ENCODE results near the gene NDE1. TPM values are rescaled to one million over a fixed set of nuclear protein-coding genes. Genes with fewer than 3 reads are reported as not detected.

NDE1 gene
- polyA plus RNA-seq, 1 donor (not counting 4 experiments of a cell fraction or from before 2014, with no cell fraction given): 37.8 TPM

- no peak overlapping the region for H3K27ac ChIP-seq (ENCODE audit: control insufficient read depth, insufficient read depth, low read length)
- no peak overlapping the region for H3K9ac ChIP-seq (ENCODE audit: control insufficient read depth, extremely low read depth, insufficient read depth, low read length)
- no peaks in the 10 kb centered on the region for H4K20me1 ChIP-seq (ENCODE audit: control insufficient read depth, extremely low read depth, insufficient read depth, low read length)
- peaks cover 3 to 25% of the 10 kb centered on the region in 2 experiments for H3K36me3 ChIP-seq (ENCODE audit: control insufficient read depth in 2 of 2, extremely low read depth in 1 of 2, insufficient read depth in 2 of 2, low read length in 2 of 2)
- TF ChIP-seq CTCF (optimal IDR thresholded peaks at IDR 0.05 in 1 of 3, IDR thresholded peaks at IDR 0.05 in 1 of 3, conservative IDR thresholded peaks at IDR 0.05 in 1 of 3; ENCODE audit: extremely low read depth in 1 of 3, insufficient read depth in 2 of 3, low read length in 3 of 3): no peak
- peaks cover 5% of the 10 kb centered on the region for H3K9me1 ChIP-seq (ENCODE audit: control insufficient read depth, extremely low read depth, insufficient read depth, low read length)
- dilution Hi-C loops (cut with MboI; ENCODE audit: extremely low pct_ligation_motif_present, low sequenced_read_pairs): no loop called here
- no peak overlapping the region for H3K4me2 ChIP-seq (ENCODE audit: control insufficient read depth, extremely low read depth, insufficient read depth, low read depth, low read length)
- no peaks in the 10 kb centered on the region for H3K9me3 ChIP-seq (ENCODE audit: control insufficient read depth, low read depth, low read length)
- DNase-seq (ENCODE audit: low read depth, low spot score): no peak
- no peaks in the 10 kb centered on the region for H3K79me2 ChIP-seq (ENCODE audit: control insufficient read depth, insufficient read depth, low read length)
- no peak overlapping the region for H3K4me3 ChIP-seq (ENCODE audit: control insufficient read depth in 2 of 3, extremely low read depth in 1 of 3, insufficient read depth in 2 of 3, low read depth in 1 of 3, low read length in 3 of 3)
- no peak overlapping the region for H2AFZ ChIP-seq (ENCODE audit: control insufficient read depth, low read length)
- no peak for FAIRE-seq
- H3K27me3 ChIP-seq (ENCODE audit: control insufficient read depth, extremely low read depth, insufficient read depth, low read length): no peaks in the 10 kb centered on the region
- no peaks in the 10 kb centered on the region for H3K4me1 ChIP-seq (ENCODE audit: control insufficient read depth, extremely low read depth, insufficient read depth, low read length)
These were observed 65.2 kb downstream of the NDE1 start for GRCh38 chr16:15715221-15715620.

GRCh38 chr16:15716694-15717447 lies 66.8 kb downstream of the NDE1 start:
- TF ChIP-seq CTCF (optimal IDR thresholded peaks at IDR 0.05 in 1 of 3, IDR thresholded peaks at IDR 0.05 in 1 of 3, conservative IDR thresholded peaks at IDR 0.05 in 1 of 3; ENCODE audit: extremely low read depth in 1 of 3, insufficient read depth in 2 of 3, low read length in 3 of 3) (no peak), EZH2 (IDR thresholded peaks at IDR 0.05; ENCODE audit: low read length) (no peak)
- Histone ChIP-seq H3K36me3 (ENCODE audit: control insufficient read depth in 2 of 2, extremely low read depth in 1 of 2, insufficient read depth in 2 of 2, low read length in 2 of 2) (peaks cover 10 to 33% of the 10 kb centered on the region in 2 experiments), H3K9ac (ENCODE audit: control insufficient read depth, extremely low read depth, insufficient read depth, low read length) (no peak overlapping the region), H3K4me3 (ENCODE audit: control insufficient read depth in 2 of 3, extremely low read depth in 1 of 3, insufficient read depth in 2 of 3, low read depth in 1 of 3, low read length in 3 of 3) (no peak overlapping the region), H2AFZ (ENCODE audit: control insufficient read depth, low read length) (no peak overlapping the region), H3K79me2 (ENCODE audit: control insufficient read depth, insufficient read depth, low read length) (no peaks in the 10 kb centered on the region), H3K9me3 (ENCODE audit: control insufficient read depth, low read depth, low read length) (no peaks in the 10 kb centered on the region), H3K4me1 (ENCODE audit: control insufficient read depth, extremely low read depth, insufficient read depth, low read length) (no peaks in the 10 kb centered on the region), H3K27me3 (ENCODE audit: control insufficient read depth, extremely low read depth, insufficient read depth, low read length) (no peaks in the 10 kb centered on the region), H3K9me1 (ENCODE audit: control insufficient read depth, extremely low read depth, insufficient read depth, low read length) (peaks cover 5% of the 10 kb centered on the region), H4K20me1 (ENCODE audit: control insufficient read depth, extremely low read depth, insufficient read depth, low read length) (no peaks in the 10 kb centered on the region), H3K27ac (ENCODE audit: control insufficient read depth, insufficient read depth, low read length) (no peak overlapping the region), H3K4me2 (ENCODE audit: control insufficient read depth, extremely low read depth, insufficient read depth, low read depth, low read length) (no peak overlapping the region)
- FAIRE-seq (no peak), DNase-seq (ENCODE audit: low read depth, low spot score) (no peak)
- dilution Hi-C loops (cut with MboI; ENCODE audit: extremely low pct_ligation_motif_present, low sequenced_read_pairs): no loop called here

Measured in keratinocyte (primary cell).